Measurements from ENCODE around the gene HSPA9. TPM values are rescaled to one million over a fixed set of nuclear protein-coding genes. Genes with fewer than 3 reads are reported as not detected.
A peak's percentile ranks its signal among the peaks of the same experiment; 100 is the strongest.

The HSPA9 gene
- total RNA-seq, 1 experiment from 2014 or later = 414 TPM

- TF ChIP-seq ATF6 (CRISPR knock-in tag; IDR thresholded peaks at IDR 0.05) (no peak), TEAD4 (CRISPR knock-in tag; IDR thresholded peaks at IDR 0.05) (no peak), ATF2 (CRISPR knock-in tag; IDR thresholded peaks at IDR 0.05; ENCODE audit: borderline replicate concordance, low read depth) (no peak), E2F5 (CRISPR knock-in tag; IDR thresholded peaks at IDR 0.05) (no peak), E2F4 (CRISPR knock-in tag; IDR thresholded peaks at IDR 0.05; ENCODE audit: borderline replicate concordance, low read depth) (no peak), ZMAT4 (CRISPR knock-in tag; IDR thresholded peaks at IDR 0.05) (no peak), JUN (CRISPR knock-in tag; IDR thresholded peaks at IDR 0.05) (no peak), CDX4 (CRISPR knock-in tag; IDR thresholded peaks at IDR 0.05; ENCODE audit: borderline replicate concordance) (no peak), MLX (CRISPR knock-in tag; IDR thresholded peaks at IDR 0.05) (no peak), ERG (CRISPR knock-in tag; IDR thresholded peaks at IDR 0.05) (no peak), CBFB (CRISPR knock-in tag; IDR thresholded peaks at IDR 0.05; ENCODE audit: low read depth) (no peak), ZNF396 (CRISPR knock-in tag; IDR thresholded peaks at IDR 0.05; ENCODE audit: borderline replicate concordance) (no peak), ZNF121 (CRISPR knock-in tag; IDR thresholded peaks at IDR 0.05) (no peak)
Observed at GRCh38 chr5:138564242-138564641, 11.0 kb downstream of the HSPA9 start (continued).

GRCh38 chr5:138563340-138564118 is 11.7 kb downstream of the HSPA9 start:
- Mint-ChIP-seq H3K36me3 (peaks cover 87% of the 10 kb centered on the region), H3K27me3 (ENCODE audit: low read depth) (no peaks in the 10 kb centered on the region), H3K27ac (peak overlapping the region; percentile 1; the same call in 1 of the 2 replicates), H3K9me3 (no peaks in the 10 kb centered on the region), H3K4me1 (no peaks in the 10 kb centered on the region), H3K4me3 (no peak overlapping the region)
- no peak for DNase-seq (ENCODE audit: low spot score)
- no peak for ATAC-seq
- ChIA-PET POLR2A (interaction anchor here (0.6 to 0.7 kb wide), 3 partner anchors 11 to 189 kb away, joined by 3 to 4 read pairs (median 3); no protein-coding TSS in a partner anchor), CTCF (no interaction called here)
- no peak for TF ChIP-seq PRDM15 (CRISPR knock-in tag; IDR thresholded peaks at IDR 0.05)
- no peak for TF ChIP-seq NR1H2 (CRISPR knock-in tag; IDR thresholded peaks at IDR 0.05)
- no peak for TF ChIP-seq AR (CRISPR knock-in tag; IDR thresholded peaks at IDR 0.05)
- no peak for TF ChIP-seq ERG (CRISPR knock-in tag; IDR thresholded peaks at IDR 0.05)
- TF ChIP-seq IRF2 (CRISPR knock-in tag; IDR thresholded peaks at IDR 0.05; ENCODE audit: borderline replicate concordance, low read depth) = no peak

Measured in WTC11 (cell line).